Endothelial cell (in vitro differentiated cells): ENCODE data around the gene FSTL3. TPM values are rescaled to one million over a fixed set of nuclear protein-coding genes. Genes with fewer than 3 reads are reported as not detected.
"Not testable (repeated sequence)": the region's sequence is repeated elsewhere in the genome, so short reads cannot be mapped to it uniquely, and the experiment has no call there.

Experiments
- DNase-seq: peaks from one replicate; pipeline ENCODE4 v3.0.0; 2021; ENCODE audit warnings: low spot score
- H3K27ac Mint-ChIP-seq: one replicate; pipeline ENCODE4 v1.8.0; 2021; ENCODE audit warnings: mixed read lengths, inconsistent platforms; ENCODE audit not compliant: unreplicated experiment
- H3K27me3 Mint-ChIP-seq: one replicate; pipeline ENCODE4 v1.8.0; 2021; ENCODE audit warnings: mild to moderate bottlenecking, moderate library complexity, mixed read lengths, inconsistent platforms; ENCODE audit not compliant: unreplicated experiment
- H3K36me3 Mint-ChIP-seq: one replicate; pipeline ENCODE4 v1.8.0; 2021; ENCODE audit warnings: mild to moderate bottlenecking, low read depth, mixed read lengths, inconsistent platforms; ENCODE audit not compliant: unreplicated experiment
- H3K4me1 Mint-ChIP-seq: one replicate; pipeline ENCODE4 v1.8.0; 2021; ENCODE audit warnings: mild to moderate bottlenecking, mixed read lengths, inconsistent platforms; ENCODE audit not compliant: unreplicated experiment
- H3K4me3 Mint-ChIP-seq: one replicate; pipeline ENCODE4 v1.8.0; 2021; ENCODE audit warnings: mild to moderate bottlenecking, mixed read lengths, inconsistent platforms; ENCODE audit not compliant: unreplicated experiment
- H3K9me3 Mint-ChIP-seq: one replicate; pipeline ENCODE4 v1.8.0; 2021; ENCODE audit warnings: mixed read lengths, inconsistent platforms; ENCODE audit not compliant: unreplicated experiment
- total RNA-seq: library from RNA; stranded (reverse); fragmentation: NEBNext Ultra II Directional; extraction: Animal tissue kit (Norgen Biotek cat#: 25700); gene quantifications from one replicate; pipeline ENCODE4 v1.2.1, GENCODE V29; 2021; ENCODE audit not compliant: unreplicated experiment
- TF ChIP-seq, protein P1 (sequence below): fragments of 200-600 bp; sonication (generic); IDR thresholded peaks from one replicate; pipeline ENCODE4 v1.5.0; 2021; ENCODE audit warnings: antibody characterized with exemption; ENCODE audit not compliant: unreplicated experiment

FSTL3 gene
- total RNA-seq, 1 donor from 2014 or later: 6.5 TPM

GRCh38 chr19:664913-665443, 11.2 kb upstream of the FSTL3 start:
- H3K4me3 Mint-ChIP-seq: no peak overlapping the region
- H3K27me3 Mint-ChIP-seq: peaks cover 20% of the 10 kb centered on the region
- TF ChIP-seq, protein P1, sequence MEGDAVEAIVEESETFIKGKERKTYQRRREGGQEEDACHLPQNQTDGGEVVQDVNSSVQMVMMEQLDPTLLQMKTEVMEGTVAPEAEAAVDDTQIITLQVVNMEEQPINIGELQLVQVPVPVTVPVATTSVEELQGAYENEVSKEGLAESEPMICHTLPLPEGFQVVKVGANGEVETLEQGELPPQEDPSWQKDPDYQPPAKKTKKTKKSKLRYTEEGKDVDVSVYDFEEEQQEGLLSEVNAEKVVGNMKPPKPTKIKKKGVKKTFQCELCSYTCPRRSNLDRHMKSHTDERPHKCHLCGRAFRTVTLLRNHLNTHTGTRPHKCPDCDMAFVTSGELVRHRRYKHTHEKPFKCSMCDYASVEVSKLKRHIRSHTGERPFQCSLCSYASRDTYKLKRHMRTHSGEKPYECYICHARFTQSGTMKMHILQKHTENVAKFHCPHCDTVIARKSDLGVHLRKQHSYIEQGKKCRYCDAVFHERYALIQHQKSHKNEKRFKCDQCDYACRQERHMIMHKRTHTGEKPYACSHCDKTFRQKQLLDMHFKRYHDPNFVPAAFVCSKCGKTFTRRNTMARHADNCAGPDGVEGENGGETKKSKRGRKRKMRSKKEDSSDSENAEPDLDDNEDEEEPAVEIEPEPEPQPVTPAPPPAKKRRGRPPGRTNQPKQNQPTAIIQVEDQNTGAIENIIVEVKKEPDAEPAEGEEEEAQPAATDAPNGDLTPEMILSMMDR: peak; percentile 91
- peaks cover 8% of the 10 kb centered on the region for H3K4me1 Mint-ChIP-seq
- peaks cover 8% of the 10 kb centered on the region for H3K36me3 Mint-ChIP-seq
- no peaks in the 10 kb centered on the region for H3K9me3 Mint-ChIP-seq
- no peak overlapping the region for H3K27ac Mint-ChIP-seq
- DNase-seq: peak; percentile 96

DNA sequence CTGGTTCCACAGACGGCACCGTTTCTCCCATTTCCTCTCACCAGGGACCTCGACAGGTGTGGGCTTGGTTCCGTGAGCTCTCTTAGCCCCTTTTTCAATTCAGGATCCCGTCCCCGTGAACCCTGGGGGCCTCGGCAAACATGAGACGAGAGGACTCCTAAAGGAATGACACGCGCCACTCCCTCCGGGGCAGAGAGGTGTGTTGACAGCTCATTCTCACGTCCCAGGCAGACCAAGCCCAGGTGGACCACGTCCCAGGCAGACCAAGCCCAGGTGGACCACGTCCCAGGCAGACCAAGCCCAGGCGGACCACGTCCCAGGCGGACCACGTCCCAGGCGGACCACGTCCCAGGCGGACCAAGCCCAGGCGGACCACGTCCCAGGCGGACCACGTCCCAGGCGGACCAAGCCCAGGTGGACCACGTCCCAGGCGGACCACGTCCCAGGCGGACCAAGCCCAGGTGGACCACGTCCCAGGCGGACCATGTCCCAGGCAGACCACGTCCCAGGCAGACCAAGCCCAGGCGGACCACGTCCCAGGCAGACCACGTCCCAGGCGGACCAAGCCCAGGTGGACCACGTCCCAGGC, 9.1 kb upstream of the FSTL3 start:
- not testable (repeated sequence) for DNase-seq, H3K4me1 Mint-ChIP-seq, H3K9me3 Mint-ChIP-seq, H3K4me3 Mint-ChIP-seq, H3K36me3 Mint-ChIP-seq
- Mint-ChIP-seq H3K27me3 (peaks cover 16% of the 10 kb centered on the region), H3K27ac (peak overlapping the region; percentile 5)

GRCh38 chr19:668675-669434, 7.3 kb upstream of the FSTL3 start:
- H3K36me3 Mint-ChIP-seq, H3K27ac Mint-ChIP-seq, H3K9me3 Mint-ChIP-seq, H3K4me1 Mint-ChIP-seq, H3K4me3 Mint-ChIP-seq, DNase-seq: not testable (repeated sequence)
- peaks cover 13% of the 10 kb centered on the region for H3K27me3 Mint-ChIP-seq

GRCh38 chr19:670609-671075, 5.5 kb upstream of the FSTL3 start:
- H3K9me3 Mint-ChIP-seq: no peaks in the 10 kb centered on the region
- no peak overlapping the region for H3K4me3 Mint-ChIP-seq
- no peaks in the 10 kb centered on the region for H3K4me1 Mint-ChIP-seq
- TF ChIP-seq, protein P1: peak; percentile 41
- H3K27ac Mint-ChIP-seq: no peak overlapping the region
- peaks cover 9% of the 10 kb centered on the region for H3K27me3 Mint-ChIP-seq
- H3K36me3 Mint-ChIP-seq: peaks cover 8% of the 10 kb centered on the region
- DNase-seq: no peak

DNA sequence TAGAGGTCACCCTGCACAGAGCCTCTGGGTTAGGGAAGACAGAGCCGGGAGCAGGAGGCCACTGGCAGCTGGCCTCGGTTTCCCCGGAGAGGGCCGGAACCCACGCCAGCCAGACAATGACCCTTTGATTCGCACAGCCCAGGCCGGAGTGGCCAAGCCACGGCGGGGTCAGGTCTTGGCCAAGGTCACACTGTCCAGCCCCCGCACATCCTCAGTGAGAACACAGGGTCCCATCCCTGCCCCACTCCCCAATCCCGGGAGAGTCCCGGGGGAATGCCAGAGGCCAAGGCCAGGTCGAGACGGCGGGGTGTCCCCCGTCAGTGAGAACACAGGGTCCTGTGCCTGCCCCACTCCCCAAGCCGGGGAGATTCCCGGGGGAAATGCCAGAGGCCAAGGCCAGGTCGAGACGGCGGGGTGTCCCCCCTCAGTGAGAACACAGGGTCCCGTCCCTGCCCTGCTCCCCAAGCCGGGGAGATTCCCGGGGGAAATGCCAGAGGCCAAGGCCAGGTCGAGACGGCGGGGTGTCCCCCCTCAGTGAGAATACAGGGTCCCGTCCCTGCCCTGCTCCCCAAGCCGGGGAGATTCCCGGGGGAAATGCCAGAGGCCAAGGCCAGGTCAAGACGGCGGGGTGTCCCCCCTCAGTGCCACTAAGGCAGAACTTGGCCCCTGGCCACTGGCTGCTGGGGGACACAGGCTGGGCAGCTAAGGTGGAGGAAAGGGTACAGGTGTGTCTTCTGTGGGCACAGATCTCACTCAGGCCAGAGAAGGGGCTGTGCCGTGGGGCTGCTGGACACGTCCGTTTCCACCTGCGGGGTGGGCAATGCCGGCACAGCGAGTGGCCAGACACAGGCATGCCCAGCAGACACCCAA, 1.7 kb upstream of the FSTL3 start:
- Mint-ChIP-seq H3K27me3 (peaks cover 7% of the 10 kb centered on the region), H3K9me3 (no peaks in the 10 kb centered on the region), H3K4me1 (no peaks in the 10 kb centered on the region), H3K4me3 (no peak overlapping the region), H3K36me3 (no peaks in the 10 kb centered on the region), H3K27ac (no peak overlapping the region)
- TF ChIP-seq, protein P1: no peak
- no peak for DNase-seq
